Sigmoid colon (tissue), 7 donors: Measurements from ENCODE around the gene FN3K. TPM values are rescaled to one million over a fixed set of nuclear protein-coding genes. Genes with fewer than 3 reads are reported as not detected.

ENCODE experiments used
- DNase-seq: peaks from one replicate; pipeline ENCODE4 v3.0.0-alpha.2; 2019
- H3K27ac ChIP-seq, 4 donors: fragments of 200-600 bp; sonication (generic); one replicate each; pipeline ENCODE4 v1.5.1; 2016 to 2019; ENCODE audit warnings: mild to moderate bottlenecking in 1 of 4
- H3K27me3 ChIP-seq, 3 donors: fragments of 200-600 bp; sonication (generic); one replicate each; pipeline ENCODE4 v1.5.1; 2019; ENCODE audit warnings: mild to moderate bottlenecking in 1 of 3
- H3K36me3 ChIP-seq, 4 donors: fragments of 200-600 bp; sonication (generic); one replicate each; pipeline ENCODE4 v1.5.1; 2016 to 2019
- H3K4me1 ChIP-seq, 4 donors: fragments of 200-600 bp; sonication (generic); one replicate each; pipeline ENCODE4 v1.5.1; 2017 to 2019
- H3K4me3 ChIP-seq, 4 donors: fragments of 200-600 bp; sonication (generic); one replicate each; pipeline ENCODE4 v1.5.1; 2017 to 2019; ENCODE audit warnings: mild to moderate bottlenecking in 2 of 4, moderate library complexity in 1 of 4
- H3K9me3 ChIP-seq, 4 donors: fragments of 200-600 bp in 3 of 4; sonication (generic) in 3 of 4; one replicate each; pipeline versions ENCODE4 v1.5.1 to v1.6.1; 2013 to 2019
- EP300 ChIP-seq, 4 donors: sonication (generic); formaldehyde crosslinking; IDR thresholded peaks; one replicate each; pipeline ENCODE4 v1.6.1; 2017; ENCODE audit warnings: antibody characterized with exemption in 4 of 4
- POLR2A ChIP-seq, 2 donors: fragments of 450-650 bp; IDR thresholded peaks; one replicate each; pipeline ENCODE4 v1.6.1; 2016; ENCODE audit warnings: antibody characterized with exemption in 2 of 2, mild to moderate bottlenecking in 2 of 2, moderate library complexity in 2 of 2
- POLR2AphosphoS5 ChIP-seq, 4 donors: sonication (generic); formaldehyde crosslinking; IDR thresholded peaks; one replicate each; pipeline ENCODE4 v1.6.1; 2017; ENCODE audit warnings: antibody characterized with exemption in 4 of 4
- WGBS, 2 donors: extraction: QIAGEN DNeasy Blood & Tissue Kit; methylation state at CpG; one replicate each; pipeline ENCODE4 v1.1.7; 2013; 5-methylcytosine and 5-hydroxymethylcytosine counted together
- intact Hi-C: fragments of 100-400 bp; cut with DNase I; formaldehyde crosslinking; loops from one replicate; pipeline ENCODE4 v1.15.1; 2023
- polyA plus RNA-seq, 3 donors: library from polyadenylated mRNA; stranded (reverse); fragments of 200-250 nt; gene quantifications; one replicate each; pipeline ENCODE4 v1.2.3, GENCODE V29; 2013
- total RNA-seq, 4 donors: library from RNA; depleted of rRNA; stranded (reverse); fragments of >200 nt; gene quantifications; one replicate each; pipeline ENCODE4 v1.1.0, GENCODE V29; 2016
- TF ChIP-seq, protein P1 (sequence below), 4 experiments: fragments of 450-650 bp in 3 of 4; fragments of 200-600 bp in 1 of 4; IDR thresholded peaks; one replicate each; pipeline ENCODE4 v1.5.1; 2016 to 2019; ENCODE audit warnings: antibody characterized with exemption in 4 of 4, mild to moderate bottlenecking in 3 of 4, moderate library complexity in 2 of 4
- donor health status: healthy with polysubstance abuse.
- donor health status: Bipolar disorder and iron deficiency.
- donor health status: healthy.

Gene FN3K
- total and polyA plus RNA-seq, 7 donors = 2.8 to 22.2 (median 11.9) TPM

DNA sequence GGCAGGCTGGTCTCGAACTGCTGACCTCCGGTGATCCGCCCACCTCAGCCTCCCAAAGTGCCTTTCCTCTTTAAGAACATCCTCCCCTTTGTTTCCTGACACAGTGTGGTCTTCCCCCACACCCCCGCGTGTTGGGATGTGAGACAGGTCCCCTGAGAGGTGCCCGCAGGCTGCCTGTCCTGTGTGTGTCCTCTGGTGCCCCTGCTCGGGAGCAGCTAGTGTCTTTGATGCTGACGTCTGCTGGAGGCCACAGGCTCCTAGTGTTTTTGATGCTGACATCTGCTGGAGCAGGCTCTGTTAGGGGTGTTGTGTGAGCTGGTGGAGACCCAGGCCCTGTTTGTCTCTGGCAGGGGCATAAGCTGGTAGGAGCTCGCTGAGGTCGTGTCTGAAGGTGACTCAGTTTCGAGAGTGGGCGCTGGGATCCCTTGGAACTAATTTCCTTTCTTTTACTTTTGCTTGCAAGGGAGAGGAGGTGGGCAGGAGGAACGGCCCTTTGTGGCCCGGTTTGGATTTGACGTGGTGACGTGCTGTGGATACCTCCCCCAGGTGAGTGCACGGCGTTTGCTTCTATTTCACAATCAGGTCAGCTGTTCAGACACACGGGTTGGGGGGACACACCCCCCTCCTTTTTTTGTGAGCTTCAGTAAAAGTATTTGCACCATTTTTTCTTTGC is 12.9 kb upstream of the FN3K start:
- TF ChIP-seq POLR2AphosphoS5 (IDR thresholded peaks at IDR 0.05) (no peak), POLR2A (IDR thresholded peaks at IDR 0.05) (no peak), EP300 (IDR thresholded peaks at IDR 0.05) (no peak)
- TF ChIP-seq, protein P1, sequence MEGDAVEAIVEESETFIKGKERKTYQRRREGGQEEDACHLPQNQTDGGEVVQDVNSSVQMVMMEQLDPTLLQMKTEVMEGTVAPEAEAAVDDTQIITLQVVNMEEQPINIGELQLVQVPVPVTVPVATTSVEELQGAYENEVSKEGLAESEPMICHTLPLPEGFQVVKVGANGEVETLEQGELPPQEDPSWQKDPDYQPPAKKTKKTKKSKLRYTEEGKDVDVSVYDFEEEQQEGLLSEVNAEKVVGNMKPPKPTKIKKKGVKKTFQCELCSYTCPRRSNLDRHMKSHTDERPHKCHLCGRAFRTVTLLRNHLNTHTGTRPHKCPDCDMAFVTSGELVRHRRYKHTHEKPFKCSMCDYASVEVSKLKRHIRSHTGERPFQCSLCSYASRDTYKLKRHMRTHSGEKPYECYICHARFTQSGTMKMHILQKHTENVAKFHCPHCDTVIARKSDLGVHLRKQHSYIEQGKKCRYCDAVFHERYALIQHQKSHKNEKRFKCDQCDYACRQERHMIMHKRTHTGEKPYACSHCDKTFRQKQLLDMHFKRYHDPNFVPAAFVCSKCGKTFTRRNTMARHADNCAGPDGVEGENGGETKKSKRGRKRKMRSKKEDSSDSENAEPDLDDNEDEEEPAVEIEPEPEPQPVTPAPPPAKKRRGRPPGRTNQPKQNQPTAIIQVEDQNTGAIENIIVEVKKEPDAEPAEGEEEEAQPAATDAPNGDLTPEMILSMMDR (IDR thresholded peaks at IDR 0.05) = no peak
- H3K36me3 ChIP-seq = peaks cover 4 to 80% (median 22%) of the 10 kb centered on the region in 4 donors

GRCh38 chr17:82723169-82723807 is 12.1 kb upstream of the FN3K start:
- H3K4me3 ChIP-seq = no peak overlapping the region
- H3K27me3 ChIP-seq = no peaks in the 10 kb centered on the region
- H3K27ac ChIP-seq = no peak overlapping the region
- TF ChIP-seq POLR2AphosphoS5 (IDR thresholded peaks at IDR 0.05) (no peak), EP300 (IDR thresholded peaks at IDR 0.05) (no peak), POLR2A (IDR thresholded peaks at IDR 0.05) (no peak)
- TF ChIP-seq, protein P1 (IDR thresholded peaks at IDR 0.05) = no peak
- no peaks in the 10 kb centered on the region for H3K9me3 ChIP-seq
- DNase-seq = no peak
- intact Hi-C loops = no loop called here
- peaks cover 4 to 84% (median 24%) of the 10 kb centered on the region in 4 donors for H3K36me3 ChIP-seq
- WGBS, 2 donors = 92 to 97% methylated on average over 26 of the region's 26 CpGs
- peaks cover 0 to 3% (median 1%) of the 10 kb centered on the region in 4 donors for H3K4me1 ChIP-seq

More for the DNA sequence above, 12.9 kb upstream of the FN3K start:
- Histone ChIP-seq H3K9me3 (no peaks in the 10 kb centered on the region), H3K4me3 (no peak overlapping the region), H3K27me3 (no peaks in the 10 kb centered on the region), H3K27ac (no peak overlapping the region), H3K4me1 (peaks cover 0 to 11% (median 10%) of the 10 kb centered on the region in 4 donors)
- DNase-seq = no peak
- WGBS, 2 donors = 88 to 90% methylated on average over 19 of the region's 19 CpGs
- intact Hi-C loops = no loop called here

GRCh38 chr17:82726427-82726826 is 9.0 kb upstream of the FN3K start:
- no peaks in the 10 kb centered on the region for H3K9me3 ChIP-seq
- intact Hi-C loops = no loop called here
- DNase-seq = no peak

GRCh38 chr17:82729479-82730260 is 5.7 kb upstream of the FN3K start:
- H3K4me3 ChIP-seq = no peak overlapping the region
- no peak overlapping the region for H3K27ac ChIP-seq
- H3K36me3 ChIP-seq = peaks cover 4 to 36% (median 11%) of the 10 kb centered on the region in 4 donors
- H3K9me3 ChIP-seq = no peaks in the 10 kb centered on the region
- intact Hi-C loops = no loop called here
- DNase-seq = no peak
- peaks cover 0 to 5% (median 2%) of the 10 kb centered on the region in 4 donors for H3K4me1 ChIP-seq
- WGBS, 2 donors = 89 to 90% methylated on average over 48 of the region's 48 CpGs
- H3K27me3 ChIP-seq = no peaks in the 10 kb centered on the region
- TF ChIP-seq, protein P1 (IDR thresholded peaks at IDR 0.05) = no peak

More at GRCh38 chr17:82726427-82726826, 9.0 kb upstream of the FN3K start:
- Histone ChIP-seq H3K27me3 (no peaks in the 10 kb centered on the region), H3K4me1 (no peaks in the 10 kb centered on the region), H3K36me3 (peaks cover 4 to 65% (median 21%) of the 10 kb centered on the region in 4 donors), H3K27ac (no peak overlapping the region), H3K4me3 (no peak overlapping the region)
- WGBS, 2 donors = 97% methylated on average over 10 of the region's 10 CpGs
- TF ChIP-seq EP300 (IDR thresholded peaks at IDR 0.05) = no peak
- no peak for TF ChIP-seq POLR2A (IDR thresholded peaks at IDR 0.05)
- TF ChIP-seq, protein P1 (IDR thresholded peaks at IDR 0.05) = no peak
- TF ChIP-seq POLR2AphosphoS5 (IDR thresholded peaks at IDR 0.05) = no peak
